Smooth muscle cell (in vitro differentiated cells): Measurements from ENCODE around the gene GOLGA6L2. TPM values are rescaled to one million over a fixed set of nuclear protein-coding genes. Genes with fewer than 3 reads are reported as not detected.

Source experiments
- DNase-seq: peaks from one replicate; lab custom pipeline; 2025; ENCODE audit not compliant: unreplicated experiment; lab: John Stamatoyannopoulos, UW
- H2AFZ ChIP-seq: fragments of 200-600 bp; sonication (generic); 2 replicates; pipeline ENCODE4 v1.6.0; 2016; ENCODE audit warnings: antibody characterized with exemption, low read depth, mild to moderate bottlenecking
- H3F3A ChIP-seq: fragments of 200-600 bp; sonication (generic); 2 replicates; pipeline ENCODE4 v1.6.0; 2017; ENCODE audit warnings: antibody characterized with exemption, low read depth
- H3K27ac ChIP-seq: fragments of 200-600 bp; sonication (generic); 2 replicates; pipeline ENCODE4 v1.5.1; 2016; ENCODE audit warnings: low read depth, mild to moderate bottlenecking
- H3K27me3 ChIP-seq: fragments of 200-600 bp; sonication (generic); 2 replicates; pipeline ENCODE4 v1.6.1; 2016; ENCODE audit warnings: low read depth, mild to moderate bottlenecking
- H3K36me3 ChIP-seq: fragments of 200-600 bp; sonication (generic); 2 replicates; pipeline ENCODE4 v1.5.1; 2016; ENCODE audit warnings: low read depth
- H3K4me1 ChIP-seq: fragments of 200-600 bp; sonication (generic); 2 replicates; pipeline ENCODE4 v1.5.1; 2016; ENCODE audit warnings: low read depth
- H3K4me2 ChIP-seq: fragments of 200-600 bp; sonication (generic); 2 replicates; pipeline ENCODE4 v1.6.0; 2016; ENCODE audit warnings: mild to moderate bottlenecking
- H3K4me3 ChIP-seq: fragments of 200-600 bp; sonication (generic); 2 replicates; pipeline ENCODE4 v1.5.1; 2016; ENCODE audit warnings: mild to moderate bottlenecking
- H3K79me2 ChIP-seq: fragments of 200-600 bp; sonication (generic); 2 replicates; pipeline ENCODE4 v1.6.0; 2016; ENCODE audit warnings: low read depth, mild to moderate bottlenecking
- H3K9ac ChIP-seq: fragments of 200-600 bp; sonication (generic); 2 replicates; pipeline ENCODE4 v1.6.0; 2016; ENCODE audit warnings: low read depth
- H3K9me3 ChIP-seq: fragments of 200-600 bp; sonication (generic); replicated peaks from 2 replicates; pipeline ENCODE4 v1.5.1; 2016; ENCODE audit warnings: low read depth
- H4K20me1 ChIP-seq: fragments of 200-600 bp; sonication (generic); 2 replicates; pipeline ENCODE4 v1.6.0; 2016; ENCODE audit warnings: low read depth
- CTCF ChIP-seq: fragments of 200-600 bp; sonication (generic); IDR thresholded peaks from 2 replicates; pipeline ENCODE4 v1.5.1; 2017; ENCODE audit warnings: borderline replicate concordance, mild to moderate bottlenecking, antibody characterized with exemption; ENCODE audit not compliant: insufficient read depth, poor library complexity, severe bottlenecking
- WGBS: methylation state at CpG from one replicate; pipeline ENCODE4 v1.1.7; 2016; ENCODE audit warnings: low lambda C conversion rate; 5-methylcytosine and 5-hydroxymethylcytosine counted together
- polyA plus RNA-seq: library from polyadenylated mRNA; unstranded; fragments of >200 nt; fragmentation: Nextera tagmentation; extraction: Ambion mirVana; gene quantifications from 2 replicates; pipeline ENCODE4 v1.2.1, GENCODE V29; 2016
- total RNA-seq: library from RNA; depleted of rRNA; stranded (reverse); fragments of >200 nt; gene quantifications from 2 replicates; pipeline ENCODE4 v1.2.3, GENCODE V29; 2014

The GOLGA6L2 gene
- total and polyA plus RNA-seq, 2 experiments from 2014 or later, result not detected

GRCh38 chr15:23482228-23482627 lies 35.2 kb upstream of the GOLGA6L2 start:
- TF ChIP-seq CTCF, result no peak
- 72% methylated on average over 1 of the region's 1 CpG for WGBS
- DNase-seq, result no peak
- H3K27ac ChIP-seq, result no peak overlapping the region
- no peak overlapping the region for H3K9ac ChIP-seq
- H3K9me3 ChIP-seq, result no peaks in the 10 kb centered on the region
- no peak overlapping the region for H3K4me2 ChIP-seq
- H3K79me2 ChIP-seq, result no peaks in the 10 kb centered on the region
- no peaks in the 10 kb centered on the region for H3K27me3 ChIP-seq
- H3K4me1 ChIP-seq, result no peaks in the 10 kb centered on the region
- no peak overlapping the region for H2AFZ ChIP-seq
- H3K4me3 ChIP-seq, result no peak overlapping the region
- no peaks in the 10 kb centered on the region for H3F3A ChIP-seq
- no peaks in the 10 kb centered on the region for H4K20me1 ChIP-seq
- H3K36me3 ChIP-seq, result no peaks in the 10 kb centered on the region

GRCh38 chr15:23477920-23478319 lies 30.9 kb upstream of the GOLGA6L2 start:
- H2AFZ ChIP-seq, result no peak overlapping the region
- no peaks in the 10 kb centered on the region for H3K79me2 ChIP-seq
- no peaks in the 10 kb centered on the region for H3F3A ChIP-seq
- no peak for DNase-seq
- no peak overlapping the region for H3K9ac ChIP-seq
- WGBS, result 75% methylated on average over 6 of the region's 6 CpGs
- H3K4me2 ChIP-seq, result no peak overlapping the region
- H3K27me3 ChIP-seq, result no peaks in the 10 kb centered on the region
- H3K9me3 ChIP-seq, result no peaks in the 10 kb centered on the region
- no peaks in the 10 kb centered on the region for H4K20me1 ChIP-seq
- TF ChIP-seq CTCF, result no peak
- no peak overlapping the region for H3K4me3 ChIP-seq
- H3K36me3 ChIP-seq, result no peaks in the 10 kb centered on the region
- no peak overlapping the region for H3K27ac ChIP-seq
- no peaks in the 10 kb centered on the region for H3K4me1 ChIP-seq

- Histone ChIP-seq H3K4me1 (no peaks in the 10 kb centered on the region), H3K4me2 (no peak overlapping the region), H3F3A (no peaks in the 10 kb centered on the region), H3K36me3 (no peaks in the 10 kb centered on the region), H3K9ac (no peak overlapping the region), H3K27ac (no peak overlapping the region), H3K79me2 (no peaks in the 10 kb centered on the region), H3K9me3 (no peaks in the 10 kb centered on the region), H3K4me3 (no peak overlapping the region), H4K20me1 (no peaks in the 10 kb centered on the region), H3K27me3 (no peaks in the 10 kb centered on the region), H2AFZ (no peak overlapping the region)
- TF ChIP-seq CTCF, result no peak
- 60% methylated on average over 3 of the region's 3 CpGs for WGBS
- no peak for DNase-seq
Observed at GRCh38 chr15:23472678-23473077, 25.6 kb upstream of the GOLGA6L2 start.

GRCh38 chr15:23472033-23472432 lies 25.0 kb upstream of the GOLGA6L2 start:
- H3K4me1 ChIP-seq, result no peaks in the 10 kb centered on the region
- H3K9ac ChIP-seq, result no peak overlapping the region
- no peaks in the 10 kb centered on the region for H3K79me2 ChIP-seq
- no peak overlapping the region for H3K4me2 ChIP-seq
- H4K20me1 ChIP-seq, result no peaks in the 10 kb centered on the region
- WGBS, result 70% methylated on average over 1 of the region's 1 CpG
- no peak overlapping the region for H3K27ac ChIP-seq
- no peak for TF ChIP-seq CTCF
- no peak overlapping the region for H3K4me3 ChIP-seq
- H3K36me3 ChIP-seq, result no peaks in the 10 kb centered on the region
- no peaks in the 10 kb centered on the region for H3K27me3 ChIP-seq
- DNase-seq, result no peak
- H3K9me3 ChIP-seq, result no peaks in the 10 kb centered on the region
- H3F3A ChIP-seq, result no peaks in the 10 kb centered on the region
- no peak overlapping the region for H2AFZ ChIP-seq
